Stimulated activated naive CD8-positive, alpha-beta T cell treated with anti-CD3 and anti-CD28 coated beads, Interleukin-15, amount 100 ng/mL, for 72 hours (primary cell): ENCODE results near the gene ITIH4.
"Not testable (repeated sequence)": the region's sequence is repeated elsewhere in the genome, so short reads cannot be mapped to it uniquely, and the experiment has no call there.

Source experiments
- ATAC-seq: fragments of 150-1000 bp; cut with Tn5 transposase; 2 replicates; pipeline ENCODE4 v1.10.0; 2021; ENCODE audit warnings: mild to moderate bottlenecking, moderate library complexity
- DNase-seq, 2 donors: peaks; one replicate each; pipeline ENCODE4 v3.0.0; 2021 to 2022
- H3K27ac Mint-ChIP-seq, 2 donors: one replicate each; pipeline ENCODE4 v1.8.0; 2022; ENCODE audit warnings: mild to moderate bottlenecking in 2 of 2, mixed read lengths in 2 of 2, moderate library complexity in 2 of 2
- H3K27me3 Mint-ChIP-seq: one replicate; pipeline ENCODE4 v1.8.0; 2022; ENCODE audit warnings: mixed read lengths
- H3K4me1 Mint-ChIP-seq: one replicate; pipeline ENCODE4 v1.8.0; 2022; ENCODE audit warnings: mild to moderate bottlenecking, mixed read lengths
- H3K4me3 Mint-ChIP-seq, 2 donors: one replicate each; pipeline ENCODE4 v1.8.0; 2022; ENCODE audit warnings: mild to moderate bottlenecking in 2 of 2, mixed read lengths in 2 of 2, moderate library complexity in 1 of 2
- H3K9me3 Mint-ChIP-seq, 2 donors: one replicate each; pipeline ENCODE4 v1.8.0; 2022; ENCODE audit warnings: mixed read lengths in 2 of 2

Gene ITIH4

DNA sequence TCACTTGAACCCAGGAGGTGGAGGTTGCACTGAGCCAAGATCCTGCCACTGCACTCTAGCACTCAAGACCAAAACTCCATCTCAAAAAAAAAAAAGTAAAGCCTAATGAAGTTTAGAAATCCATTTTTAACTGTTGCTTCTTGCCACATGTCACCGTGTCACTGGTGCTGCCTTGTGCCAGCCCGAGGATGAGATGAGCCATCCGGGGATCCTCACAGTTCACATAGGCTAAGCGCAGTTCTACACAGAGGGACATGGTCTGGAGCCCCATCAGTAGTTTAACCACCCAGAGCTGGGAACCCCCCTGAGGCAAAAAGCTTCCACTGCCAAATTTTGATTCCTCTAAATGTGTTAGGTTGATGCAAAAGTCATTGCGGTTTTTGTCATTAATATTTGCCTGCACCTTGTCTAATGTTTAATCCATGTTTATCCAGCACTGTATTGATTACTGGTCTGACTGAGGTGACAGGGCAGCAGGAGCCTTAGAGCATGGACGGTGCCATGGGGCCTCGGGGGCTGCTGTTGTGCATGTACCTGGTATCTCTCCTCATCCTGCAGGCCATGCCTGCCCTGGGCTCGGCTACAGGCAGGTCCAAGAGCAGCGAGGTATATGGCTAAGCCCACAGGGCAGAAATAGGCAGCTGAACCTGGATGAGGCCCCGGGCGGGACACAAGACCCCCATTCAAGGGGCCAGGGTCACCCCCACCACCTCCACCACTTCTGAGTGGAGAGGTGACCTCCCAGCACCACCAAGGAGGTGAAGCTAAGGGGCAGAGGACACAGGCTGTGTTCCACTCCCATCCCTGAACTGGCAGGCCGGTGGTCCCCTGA is 53.1 kb downstream of the ITIH4 start, which contains the start of gene ITIH1:
TSS of gene ITIH1 (plus strand) at position 473 of the 832 bp plus-strand sequence. CDS start at position 490, 17 bp downstream.
- no peak for DNase-seq
- no peak for ATAC-seq
- Mint-ChIP-seq H3K27me3 (peaks cover 14% of the 10 kb centered on the region), H3K4me1 (no peaks in the 10 kb centered on the region), H3K4me3 (no peak within 1 kb of the TSS), H3K9me3 (no peaks in the 10 kb centered on the region), H3K27ac (peak within 1 kb of the TSS in 1 of 2 donors; percentile 13)

DNA sequence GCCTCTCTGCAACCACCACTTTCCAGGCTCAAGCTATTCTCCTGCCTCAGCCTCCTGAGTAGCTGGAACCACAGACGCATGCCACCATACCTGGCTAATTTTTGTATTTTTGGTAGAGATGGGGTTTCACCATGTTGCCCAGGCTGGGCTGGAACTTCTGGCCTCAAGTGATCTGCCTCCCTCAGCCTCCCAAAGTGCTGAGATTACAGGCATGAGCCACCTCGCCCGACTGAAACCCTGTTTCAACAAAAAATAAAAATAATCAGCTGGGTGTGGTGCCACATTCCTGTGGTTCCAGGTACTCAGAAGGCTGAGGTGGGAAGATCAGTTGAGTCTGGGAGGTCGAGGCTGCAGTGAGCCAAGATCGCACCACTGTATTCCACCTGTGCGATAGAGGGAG is 54.0 kb downstream of the ITIH4 start:
- not testable (repeated sequence) for DNase-seq, H3K9me3 Mint-ChIP-seq, H3K4me3 Mint-ChIP-seq, H3K27me3 Mint-ChIP-seq, ATAC-seq, H3K4me1 Mint-ChIP-seq
- H3K27ac Mint-ChIP-seq, result peak overlapping the region in 1 of 2 donors; percentile 13

DNA sequence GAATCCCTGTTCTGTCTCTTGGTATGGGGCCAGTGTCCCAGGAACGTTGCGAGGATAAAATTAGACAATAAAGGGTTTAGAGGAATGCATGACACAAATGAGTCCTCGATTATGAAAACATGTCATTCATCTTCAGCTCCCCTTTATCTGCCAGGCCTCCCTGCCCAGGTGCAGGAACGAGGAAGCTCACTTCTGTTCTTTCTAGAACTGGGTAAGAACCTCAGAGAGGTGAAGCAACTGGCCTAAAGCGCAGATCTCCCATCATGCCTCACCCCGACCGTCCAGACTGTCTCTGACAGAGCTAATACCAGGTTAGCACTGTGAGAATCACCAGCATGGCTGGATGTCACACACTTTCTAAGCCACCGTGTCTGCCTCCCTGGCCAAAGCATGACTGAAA is 54.6 kb downstream of the ITIH4 start:
- no peak for DNase-seq
- H3K4me1 Mint-ChIP-seq, result peaks cover 7% of the 10 kb centered on the region
- no peak for ATAC-seq
- no peak overlapping the region for H3K27ac Mint-ChIP-seq
- H3K27me3 Mint-ChIP-seq, result peaks cover 1% of the 10 kb centered on the region
- H3K4me3 Mint-ChIP-seq, result no peak overlapping the region
- no peaks in the 10 kb centered on the region for H3K9me3 Mint-ChIP-seq

DNA sequence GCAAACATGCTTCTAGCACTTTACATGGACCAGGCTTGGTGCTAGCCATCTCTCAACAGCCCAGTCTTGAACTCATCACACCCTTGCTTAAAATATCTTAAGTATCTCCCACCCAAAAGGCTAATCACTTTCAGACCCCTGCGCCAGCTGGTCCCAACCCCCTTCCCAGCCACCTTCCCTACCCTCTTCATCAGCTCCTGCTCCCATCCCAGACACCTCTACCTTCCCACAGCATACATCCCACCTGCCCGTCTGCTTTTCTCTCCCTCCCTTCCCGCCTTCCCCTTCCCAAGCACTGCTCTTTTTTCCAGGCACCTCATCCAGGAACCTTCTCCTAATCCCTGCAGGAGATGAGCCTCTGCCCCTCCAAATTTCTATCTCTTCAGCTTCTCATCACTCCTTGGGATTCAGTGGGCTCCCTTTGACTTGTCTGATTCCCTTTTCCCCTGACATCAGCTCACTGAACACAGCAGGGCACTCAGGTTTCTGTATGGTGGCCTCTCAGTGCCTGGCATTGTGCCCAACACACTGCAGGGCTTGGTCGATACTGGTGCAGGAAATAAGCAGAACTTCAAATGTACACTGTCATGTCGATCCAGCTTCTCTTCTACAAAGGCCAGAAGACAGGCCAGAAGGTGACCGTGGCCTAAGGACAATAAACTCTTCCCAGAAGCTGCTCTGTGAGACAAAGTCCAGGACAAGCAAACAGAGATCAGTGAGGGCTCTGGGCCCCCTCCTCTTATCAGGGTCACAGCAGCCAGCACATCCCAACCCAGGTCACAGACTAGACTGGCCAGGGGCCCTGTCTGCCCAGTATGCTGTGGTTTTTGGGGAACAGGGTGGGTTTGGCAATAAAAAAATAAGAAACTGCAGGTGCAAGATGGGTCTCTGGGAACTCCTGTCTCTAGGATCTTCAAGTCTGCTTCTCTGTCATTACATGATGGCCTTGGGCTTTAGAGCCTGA is 55.3 kb downstream of the ITIH4 start:
- ATAC-seq (no peak), DNase-seq (no peak)
- H3K4me3 Mint-ChIP-seq, result no peak overlapping the region
- peak overlapping the region in 1 of 2 donors; percentile 1 for H3K27ac Mint-ChIP-seq
- H3K9me3 Mint-ChIP-seq, result no peaks in the 10 kb centered on the region
- H3K4me1 Mint-ChIP-seq, result peaks cover 7% of the 10 kb centered on the region
- no peaks in the 10 kb centered on the region for H3K27me3 Mint-ChIP-seq

DNA sequence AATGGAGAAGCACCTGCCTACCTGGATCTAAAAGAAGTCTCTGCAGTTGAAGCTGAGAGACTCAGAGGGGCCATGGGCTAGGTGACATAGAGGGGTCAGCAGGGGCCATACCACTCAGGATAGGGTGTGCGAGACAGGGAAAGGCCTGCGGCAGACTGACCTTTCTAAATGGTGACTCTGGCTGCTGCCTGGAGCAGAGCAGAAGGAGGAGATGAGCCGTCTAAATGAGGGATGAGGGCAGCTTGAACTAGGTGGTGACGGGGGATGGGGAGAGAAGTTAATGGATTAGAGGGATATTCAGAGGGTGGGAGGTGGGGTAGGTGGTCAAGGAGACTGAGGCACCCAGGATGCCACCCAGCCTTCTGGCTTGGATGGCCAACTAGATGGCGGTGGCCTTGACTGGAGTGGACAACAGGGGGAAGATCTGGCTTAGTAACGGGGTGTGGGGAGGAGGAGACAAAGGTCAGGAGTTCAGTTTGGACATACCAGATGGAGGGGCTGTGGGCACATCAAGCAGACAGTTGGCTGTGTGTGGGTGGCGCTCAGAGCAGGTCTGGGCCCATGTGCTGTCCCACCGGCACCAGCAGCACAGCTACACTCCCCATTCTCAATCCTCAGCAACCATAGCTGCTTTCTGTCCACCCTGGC is 56.3 kb downstream of the ITIH4 start:
- Mint-ChIP-seq H3K27me3 (no peaks in the 10 kb centered on the region), H3K9me3 (no peaks in the 10 kb centered on the region), H3K4me3 (no peak overlapping the region), H3K27ac (no peak overlapping the region), H3K4me1 (peaks cover 17% of the 10 kb centered on the region)
- ATAC-seq (no peak), DNase-seq (no peak)

DNA sequence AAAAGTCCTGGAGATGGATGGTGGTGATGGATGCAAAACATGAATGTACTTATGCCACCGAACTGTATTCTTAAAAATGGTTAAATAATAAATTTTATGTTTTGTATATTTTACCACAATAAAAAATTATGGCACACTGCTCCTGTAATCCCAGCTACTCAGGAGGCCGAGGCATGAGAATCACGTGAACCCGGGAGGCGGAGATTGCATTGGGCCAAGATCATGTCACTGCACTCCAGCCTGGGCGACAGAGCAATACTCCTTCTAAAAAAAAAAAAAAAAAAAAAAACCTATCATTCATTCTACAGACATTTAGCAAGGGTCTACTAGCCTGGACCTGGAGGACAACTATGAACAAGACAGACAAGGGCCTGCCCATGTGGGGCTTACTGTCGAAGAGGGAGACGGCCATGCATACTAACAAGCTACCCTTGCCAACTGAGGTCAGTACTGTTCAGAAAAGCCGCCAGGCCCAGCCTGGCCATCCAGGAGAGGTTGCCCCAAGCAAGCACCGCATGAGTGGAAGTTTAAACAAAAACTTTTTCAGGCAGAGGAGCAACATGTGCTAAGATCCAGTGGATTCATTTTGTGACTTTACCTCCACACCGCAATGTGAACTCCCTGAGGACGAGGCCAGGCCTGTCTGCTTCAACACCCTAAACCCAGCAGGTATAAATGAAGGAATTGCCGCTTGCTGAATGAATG is 57.0 kb downstream of the ITIH4 start:
- no peak for ATAC-seq
- Mint-ChIP-seq H3K9me3 (no peaks in the 10 kb centered on the region), H3K27ac (no peak overlapping the region), H3K4me1 (peaks cover 18% of the 10 kb centered on the region), H3K27me3 (no peaks in the 10 kb centered on the region), H3K4me3 (no peak overlapping the region)
- DNase-seq, result no peak

DNA sequence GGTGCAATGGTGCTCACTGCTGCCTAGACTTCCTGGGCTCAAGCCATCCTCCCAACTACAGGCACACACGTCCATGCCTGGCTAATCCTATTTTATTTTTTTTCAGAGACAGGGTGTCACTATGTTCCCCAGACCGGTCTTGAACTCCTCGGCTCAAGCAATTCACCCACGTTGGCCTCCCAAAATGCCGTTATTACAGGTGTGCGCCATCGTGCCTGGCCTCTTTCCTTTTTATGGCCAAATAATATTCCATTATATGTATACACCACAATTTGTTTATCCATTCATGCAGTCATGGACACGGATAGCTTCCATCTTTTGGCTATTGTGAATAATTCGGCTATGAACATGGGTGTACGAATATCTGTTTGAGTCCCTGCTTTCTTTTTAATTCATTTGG is 58.8 kb downstream of the ITIH4 start:
- H3K4me1 Mint-ChIP-seq, result peaks cover 18% of the 10 kb centered on the region
- H3K4me3 Mint-ChIP-seq, result peak overlapping the region; percentile 78 to 86
- DNase-seq (no peak), ATAC-seq (no peak)
- no peaks in the 10 kb centered on the region for H3K9me3 Mint-ChIP-seq
- no peaks in the 10 kb centered on the region for H3K27me3 Mint-ChIP-seq
- peak overlapping the region in 1 of 2 donors; percentile 94 for H3K27ac Mint-ChIP-seq

DNA sequence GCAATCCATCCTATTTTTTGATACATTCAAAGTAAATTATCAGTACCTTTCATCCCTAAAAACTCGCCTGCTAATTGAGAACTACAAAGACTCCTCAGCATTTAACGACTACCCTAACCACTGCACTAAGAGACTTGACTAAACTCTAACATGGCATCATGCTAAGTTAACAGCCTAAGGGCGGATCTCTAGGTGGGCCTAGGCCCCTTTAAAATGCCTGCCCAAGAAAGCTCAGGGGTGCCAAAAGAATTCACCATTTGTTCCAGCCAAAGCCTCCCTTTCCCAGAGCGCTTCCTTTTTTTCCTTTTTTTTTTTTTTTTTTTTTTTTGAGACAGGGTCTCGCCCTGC is 59.2 kb downstream of the ITIH4 start:
- Mint-ChIP-seq H3K27me3 (no peaks in the 10 kb centered on the region), H3K27ac (peak overlapping the region; percentile 74 to 94), H3K4me3 (peak overlapping the region; percentile 78 to 86), H3K4me1 (peaks cover 18% of the 10 kb centered on the region), H3K9me3 (no peaks in the 10 kb centered on the region)
- DNase-seq (no peak), ATAC-seq (peak; percentile 53)

DNA sequence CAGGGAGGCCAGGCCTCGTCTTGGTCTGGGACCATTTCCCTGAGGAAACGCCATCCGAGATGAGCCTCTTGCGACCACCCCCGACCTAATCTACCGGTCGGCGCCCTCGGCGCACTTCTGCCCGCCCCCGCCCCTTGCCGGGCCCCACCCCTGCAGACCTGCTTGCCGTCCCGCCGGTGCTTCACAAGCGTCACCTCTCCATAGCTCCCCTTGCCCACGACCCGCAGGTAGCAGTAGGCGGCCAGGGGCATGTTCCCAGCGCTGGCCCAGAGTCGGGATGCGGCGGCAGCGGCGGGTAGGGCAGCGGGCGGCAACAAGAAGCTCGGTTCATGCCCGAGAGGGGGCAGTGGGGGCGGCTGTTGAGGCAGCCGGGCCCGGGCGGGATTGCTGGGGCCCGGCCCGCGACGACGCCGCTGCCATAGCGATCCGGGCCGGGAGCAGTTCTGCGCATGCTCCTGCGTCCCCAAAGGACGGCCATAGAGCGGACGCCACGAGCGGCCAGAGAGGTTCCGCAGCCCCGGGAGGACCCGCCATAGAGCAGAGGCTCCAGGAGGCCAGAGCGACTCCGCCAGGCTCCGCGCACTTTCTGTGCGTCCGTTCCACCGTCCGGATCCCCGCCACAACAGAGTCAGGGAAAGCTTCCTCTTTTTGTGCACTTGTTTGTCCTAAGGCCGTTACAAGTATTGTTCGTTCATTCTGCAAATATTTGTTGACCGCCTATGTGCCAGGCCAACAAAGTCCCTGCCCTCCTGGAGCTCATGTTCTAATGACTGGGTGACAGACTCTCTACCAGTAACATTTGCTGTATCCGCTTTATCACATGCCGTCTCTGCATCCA is 59.8 kb downstream of the ITIH4 start, which contains the start of gene NEK4:
TSS of gene NEK4 (minus strand) at position 445 of the 838 bp plus-strand sequence. CDS start at position 251, 194 bp downstream.
- H3K27me3 Mint-ChIP-seq, result no peaks in the 10 kb centered on the region
- DNase-seq (peak; percentile 88 to 91), ATAC-seq (peak; percentile 98)
- peak within 1 kb of the TSS; percentile 78 to 86 for H3K4me3 Mint-ChIP-seq
- H3K9me3 Mint-ChIP-seq, result no peaks in the 10 kb centered on the region
- peaks cover 18% of the 10 kb centered on the region for H3K4me1 Mint-ChIP-seq
- H3K27ac Mint-ChIP-seq, result peak within 1 kb of the TSS; percentile 74 to 94

DNA sequence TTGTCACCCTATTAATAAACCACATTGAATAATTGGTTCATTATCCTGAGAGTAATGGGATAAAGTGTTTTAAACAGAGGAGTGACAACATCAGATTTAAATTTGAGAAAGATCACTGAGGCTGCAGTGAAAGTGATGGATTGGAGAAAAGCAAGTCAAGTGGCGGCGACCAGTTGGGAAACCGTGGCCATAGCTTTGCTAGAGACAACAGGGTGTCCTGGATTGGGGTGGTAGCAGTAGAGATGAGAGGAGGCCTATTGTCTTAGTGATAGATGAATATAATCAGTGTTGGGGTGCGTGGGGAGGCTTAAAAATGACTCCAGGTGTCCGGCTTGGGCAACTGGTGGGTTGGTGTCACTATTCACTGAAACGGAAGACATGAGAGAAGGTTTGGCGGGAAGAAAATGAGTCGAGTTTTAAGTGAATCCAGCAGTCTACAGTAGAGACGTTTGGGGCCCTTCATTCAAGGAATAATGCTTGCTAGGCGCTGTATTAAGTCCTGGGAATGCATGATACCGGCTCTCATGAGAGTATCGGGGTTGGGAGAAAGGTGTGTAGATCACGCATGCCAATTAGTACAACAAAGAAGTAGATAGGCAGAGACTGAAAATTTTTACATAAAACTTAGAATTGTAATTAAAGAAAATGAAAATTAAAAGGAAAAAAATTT is 60.6 kb downstream of the ITIH4 start:
- H3K27ac Mint-ChIP-seq, result peak overlapping the region in 1 of 2 donors; percentile 90
- no peaks in the 10 kb centered on the region for H3K9me3 Mint-ChIP-seq
- no peaks in the 10 kb centered on the region for H3K27me3 Mint-ChIP-seq
- peak overlapping the region; percentile 78 to 86 for H3K4me3 Mint-ChIP-seq
- ATAC-seq, result no peak
- peaks cover 18% of the 10 kb centered on the region for H3K4me1 Mint-ChIP-seq
- no peak for DNase-seq

DNA sequence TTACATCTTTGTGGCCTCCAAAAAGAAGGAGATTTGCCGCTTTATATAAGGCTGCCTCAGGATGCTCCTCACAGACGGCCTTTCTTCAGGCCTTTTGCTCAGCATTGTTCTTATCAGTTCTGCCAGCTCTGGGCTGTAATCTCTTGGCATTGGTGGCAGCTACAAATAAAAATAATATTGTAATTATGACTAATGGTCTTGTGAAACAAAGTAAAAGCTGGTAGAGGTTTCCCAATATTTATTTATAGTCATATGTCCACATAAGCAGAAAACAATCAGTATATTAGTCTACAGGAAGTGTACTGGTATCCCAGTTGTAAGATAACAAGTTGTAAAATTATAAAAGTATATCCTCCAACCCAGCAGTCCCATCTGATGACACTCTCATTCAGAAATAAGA is 67.0 kb downstream of the ITIH4 start:
- ATAC-seq, result no peak
- Mint-ChIP-seq H3K4me3 (no peak overlapping the region), H3K4me1 (no peaks in the 10 kb centered on the region), H3K27ac (no peak overlapping the region), H3K27me3 (no peaks in the 10 kb centered on the region), H3K9me3 (no peaks in the 10 kb centered on the region)
- DNase-seq, result no peak
